ENCODE measurements around the gene UROC1. TPM values are rescaled to one million over a fixed set of nuclear protein-coding genes. Genes with fewer than 3 reads are reported as not detected.

The UROC1 gene
- polyA plus RNA-seq, 1 of the 3 experiments (the other 2 are of a cell fraction): not detected

GRCh38 chr3:126538966-126539365, 21.4 kb upstream of the UROC1 start:
- Histone ChIP-seq H3K27me3 (ENCODE audit: insufficient read depth) (peaks cover 13% of the 10 kb centered on the region; the same call in 1 of the 2 replicates), H3K9me3 (no peaks in the 10 kb centered on the region), H3K27ac (ENCODE audit: low read depth in 2 of 2, low read length in 1 of 2) (no peak overlapping the region), H3K4me1 (ENCODE audit: control insufficient read depth in 1 of 2, insufficient read depth in 2 of 2, low read depth in 1 of 2, low read length in 1 of 2) (peaks cover 5 to 6% of the 10 kb centered on the region in 2 experiments; a peak in 2 of 4 replicates), H3K79me2 (ENCODE audit: insufficient read depth) (no peaks in the 10 kb centered on the region), H3K4me2 (no peak overlapping the region), H3K9ac (no peak overlapping the region), H3K9me2 (no peaks in the 10 kb centered on the region), H2AFZ (ENCODE audit: low read depth) (no peak overlapping the region), H4K20me1 (ENCODE audit: insufficient read depth) (no peaks in the 10 kb centered on the region), H3K4me3 (ENCODE audit: low read depth in 2 of 2, low read length in 1 of 2) (no peak overlapping the region), H3F3A (replicated peaks; ENCODE audit: insufficient read depth) (peaks cover 8% of the 10 kb centered on the region), H3K36me3 (replicated peaks in 1 of 2; ENCODE audit: control insufficient read depth in 1 of 2, insufficient read depth in 2 of 2, low read length in 1 of 2) (no peaks in the 10 kb centered on the region)
- WGBS (ENCODE audit: low lambda C conversion rate): 38% methylated on average over 5 of the region's 5 CpGs
- CTCF ChIA-PET: interaction anchor here (1.4 kb wide), 2 partner anchors 13 to 17 kb away, joined by 4 to 8 read pairs; no protein-coding TSS in a partner anchor
- no peak for DNase-seq
- POLR2A ChIA-PET: no interaction called here
- TF ChIP-seq RXRA (IDR thresholded peaks at IDR 0.05; ENCODE audit: borderline replicate concordance, low read depth) (no peak), JUND (IDR thresholded peaks at IDR 0.05) (no peak), EP300 (IDR thresholded peaks at IDR 0.05; ENCODE audit: borderline replicate concordance in 1 of 2, low read depth in 1 of 2, low read length in 1 of 2) (no peak), NFIC (IDR thresholded peaks at IDR 0.05; ENCODE audit: borderline replicate concordance) (no peak), MEF2A (IDR thresholded peaks at IDR 0.05; ENCODE audit: borderline replicate concordance, low read depth) (no peak), NRF1 (IDR thresholded peaks at IDR 0.05; ENCODE audit: low read depth, low read length) (no peak), YY1 (IDR thresholded peaks at IDR 0.05; ENCODE audit: low read depth) (no peak), MAX (IDR thresholded peaks at IDR 0.05; ENCODE audit: low read depth) (no peak), REST (IDR thresholded peaks at IDR 0.05; ENCODE audit: low read depth, low read length) (no peak), TCF12 (IDR thresholded peaks at IDR 0.05) (no peak), TEAD4 (IDR thresholded peaks at IDR 0.05; ENCODE audit: borderline replicate concordance, insufficient read depth) (no peak), GATA2 (CRISPR knock-in tag; IDR thresholded peaks at IDR 0.05) (no peak), EZH2phosphoT487 (IDR thresholded peaks at IDR 0.05; ENCODE audit: borderline replicate concordance, low read depth) (no peak), MXI1 (IDR thresholded peaks at IDR 0.05; ENCODE audit: low read depth, low read length) (no peak)
- TF ChIP-seq, protein P1, sequence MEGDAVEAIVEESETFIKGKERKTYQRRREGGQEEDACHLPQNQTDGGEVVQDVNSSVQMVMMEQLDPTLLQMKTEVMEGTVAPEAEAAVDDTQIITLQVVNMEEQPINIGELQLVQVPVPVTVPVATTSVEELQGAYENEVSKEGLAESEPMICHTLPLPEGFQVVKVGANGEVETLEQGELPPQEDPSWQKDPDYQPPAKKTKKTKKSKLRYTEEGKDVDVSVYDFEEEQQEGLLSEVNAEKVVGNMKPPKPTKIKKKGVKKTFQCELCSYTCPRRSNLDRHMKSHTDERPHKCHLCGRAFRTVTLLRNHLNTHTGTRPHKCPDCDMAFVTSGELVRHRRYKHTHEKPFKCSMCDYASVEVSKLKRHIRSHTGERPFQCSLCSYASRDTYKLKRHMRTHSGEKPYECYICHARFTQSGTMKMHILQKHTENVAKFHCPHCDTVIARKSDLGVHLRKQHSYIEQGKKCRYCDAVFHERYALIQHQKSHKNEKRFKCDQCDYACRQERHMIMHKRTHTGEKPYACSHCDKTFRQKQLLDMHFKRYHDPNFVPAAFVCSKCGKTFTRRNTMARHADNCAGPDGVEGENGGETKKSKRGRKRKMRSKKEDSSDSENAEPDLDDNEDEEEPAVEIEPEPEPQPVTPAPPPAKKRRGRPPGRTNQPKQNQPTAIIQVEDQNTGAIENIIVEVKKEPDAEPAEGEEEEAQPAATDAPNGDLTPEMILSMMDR (IDR thresholded peaks at IDR 0.05): no peak
- TF ChIP-seq, protein P2, sequence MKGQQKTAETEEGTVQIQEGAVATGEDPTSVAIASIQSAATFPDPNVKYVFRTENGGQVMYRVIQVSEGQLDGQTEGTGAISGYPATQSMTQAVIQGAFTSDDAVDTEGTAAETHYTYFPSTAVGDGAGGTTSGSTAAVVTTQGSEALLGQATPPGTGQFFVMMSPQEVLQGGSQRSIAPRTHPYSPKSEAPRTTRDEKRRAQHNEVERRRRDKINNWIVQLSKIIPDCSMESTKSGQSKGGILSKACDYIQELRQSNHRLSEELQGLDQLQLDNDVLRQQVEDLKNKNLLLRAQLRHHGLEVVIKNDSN (IDR thresholded peaks at IDR 0.05; ENCODE audit: borderline replicate concordance, low read depth): no peak
- TF ChIP-seq, protein P3, sequence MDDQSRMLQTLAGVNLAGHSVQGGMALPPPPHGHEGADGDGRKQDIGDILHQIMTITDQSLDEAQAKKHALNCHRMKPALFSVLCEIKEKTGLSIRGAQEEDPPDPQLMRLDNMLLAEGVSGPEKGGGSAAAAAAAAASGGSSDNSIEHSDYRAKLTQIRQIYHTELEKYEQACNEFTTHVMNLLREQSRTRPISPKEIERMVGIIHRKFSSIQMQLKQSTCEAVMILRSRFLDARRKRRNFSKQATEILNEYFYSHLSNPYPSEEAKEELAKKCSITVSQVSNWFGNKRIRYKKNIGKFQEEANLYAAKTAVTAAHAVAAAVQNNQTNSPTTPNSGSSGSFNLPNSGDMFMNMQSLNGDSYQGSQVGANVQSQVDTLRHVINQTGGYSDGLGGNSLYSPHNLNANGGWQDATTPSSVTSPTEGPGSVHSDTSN (IDR thresholded peaks at IDR 0.05): no peak
